AG20443 (cell line): ENCODE data around the gene SMIM10L2A.
"Not testable (repeated sequence)": the region's sequence is repeated elsewhere in the genome, so short reads cannot be mapped to it uniquely, and the experiment has no call there.

ENCODE experiments used
- DNase-seq: peaks from one replicate; pipeline ENCODE4 v3.0.0; 2012; ENCODE audit warnings: low spot score, mixed read lengths

Gene SMIM10L2A

GRCh38 chrX:135454816-135455215, 33.1 kb downstream of the SMIM10L2A start:
- no peak for DNase-seq

- DNase-seq: not testable (repeated sequence)
Measured at GRCh38 chrX:135461756-135462155, 40.0 kb downstream of the SMIM10L2A start.

- no peak for DNase-seq
Measured at GRCh38 chrX:135463937-135464336, 42.2 kb downstream of the SMIM10L2A start.

DNA sequence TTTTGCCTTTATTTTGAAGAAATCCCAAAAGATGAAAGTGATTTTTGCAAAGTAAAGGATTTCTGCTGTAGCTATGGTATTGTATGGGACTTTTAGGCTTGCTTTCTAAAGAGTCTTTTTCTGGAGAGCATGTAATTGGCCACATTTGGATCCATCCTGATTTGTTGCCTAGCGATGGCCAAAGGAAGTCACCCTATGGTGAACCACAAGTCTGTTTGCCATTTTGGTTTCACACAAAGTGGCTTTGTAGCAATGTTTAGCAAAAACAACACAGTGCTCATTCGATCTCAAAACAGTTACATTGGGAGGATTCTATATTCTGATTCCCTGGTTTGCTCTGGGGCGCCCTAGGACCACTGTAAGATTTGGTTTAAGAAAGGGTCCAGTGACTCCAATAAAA, 54.6 kb downstream of the SMIM10L2A start:
- no peak for DNase-seq

GRCh38 chrX:135477576-135477975, 55.8 kb downstream of the SMIM10L2A start:
- DNase-seq: peak; percentile 6
